ENCODE measurements around the gene PTPRA.

The PTPRA gene

GRCh38 chr20:2879146-2879545 is 5.9 kb downstream of the PTPRA start:
- ChIA-PET CTCF (interaction anchor here (1.2 kb wide), 1 partner anchor 14 kb away, joined by 3 read pairs; no protein-coding TSS in a partner anchor), POLR2A (no interaction called here)
- no peak for TF ChIP-seq CTCF (IDR thresholded peaks at IDR 0.05; ENCODE audit: control extremely low read depth, extremely low read depth, low read depth, missing control alignments)
- no peak for DNase-seq (ENCODE audit: extremely low spot score)

DNA sequence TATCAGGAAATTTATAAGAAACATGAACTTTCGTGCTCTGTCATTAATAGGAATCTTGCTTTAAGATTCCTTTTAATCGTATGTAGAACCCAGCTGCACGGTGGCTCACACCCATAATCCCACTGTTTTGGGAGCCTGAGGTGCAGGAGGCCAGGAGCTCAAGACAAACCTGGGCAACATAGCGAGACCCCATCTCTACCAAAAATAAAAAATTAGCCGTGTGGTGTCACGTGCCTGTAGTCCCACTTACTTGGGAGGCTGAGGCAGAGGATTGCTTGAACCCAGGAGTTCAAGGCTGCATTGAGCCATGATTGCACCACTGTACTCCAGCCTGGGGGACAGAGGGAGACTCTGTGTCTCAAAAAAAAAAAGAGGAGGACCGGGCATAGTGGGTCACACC is 7.4 kb downstream of the PTPRA start:
- POLR2A ChIA-PET, result no interaction called here
- DNase-seq (ENCODE audit: extremely low spot score), result no peak
- CTCF ChIA-PET, result no interaction called here
- TF ChIP-seq CTCF (IDR thresholded peaks at IDR 0.05; ENCODE audit: control extremely low read depth, extremely low read depth, low read depth, missing control alignments), result no peak

- ChIA-PET POLR2A (interaction anchor here (0.7 kb wide), 1 partner anchor 68 kb away, joined by 3 read pairs; no protein-coding TSS in a partner anchor), CTCF (interaction anchor here (1.2 kb wide), 1 partner anchor 11 kb away, joined by 3 read pairs; the partner anchor contains the start of gene PTPRA)
- TF ChIP-seq CTCF (IDR thresholded peaks at IDR 0.05; ENCODE audit: control extremely low read depth, extremely low read depth, low read depth, missing control alignments), result no peak
- DNase-seq (ENCODE audit: extremely low spot score), result no peak
These were observed 10.7 kb downstream of the PTPRA start for GRCh38 chr20:2883726-2884637.

- DNase-seq (ENCODE audit: extremely low spot score), result no peak
- no peak for TF ChIP-seq CTCF (IDR thresholded peaks at IDR 0.05; ENCODE audit: control extremely low read depth, extremely low read depth, low read depth, missing control alignments)
- ChIA-PET CTCF (interaction anchor here (0.8 to 1.4 kb wide), 3 partner anchors 12 to 41 kb away, joined by 3 to 5 read pairs (median 5); no protein-coding TSS in a partner anchor), POLR2A (no interaction called here)
These were observed 14.4 kb downstream of the PTPRA start for GRCh38 chr20:2887715-2888114.

DNA sequence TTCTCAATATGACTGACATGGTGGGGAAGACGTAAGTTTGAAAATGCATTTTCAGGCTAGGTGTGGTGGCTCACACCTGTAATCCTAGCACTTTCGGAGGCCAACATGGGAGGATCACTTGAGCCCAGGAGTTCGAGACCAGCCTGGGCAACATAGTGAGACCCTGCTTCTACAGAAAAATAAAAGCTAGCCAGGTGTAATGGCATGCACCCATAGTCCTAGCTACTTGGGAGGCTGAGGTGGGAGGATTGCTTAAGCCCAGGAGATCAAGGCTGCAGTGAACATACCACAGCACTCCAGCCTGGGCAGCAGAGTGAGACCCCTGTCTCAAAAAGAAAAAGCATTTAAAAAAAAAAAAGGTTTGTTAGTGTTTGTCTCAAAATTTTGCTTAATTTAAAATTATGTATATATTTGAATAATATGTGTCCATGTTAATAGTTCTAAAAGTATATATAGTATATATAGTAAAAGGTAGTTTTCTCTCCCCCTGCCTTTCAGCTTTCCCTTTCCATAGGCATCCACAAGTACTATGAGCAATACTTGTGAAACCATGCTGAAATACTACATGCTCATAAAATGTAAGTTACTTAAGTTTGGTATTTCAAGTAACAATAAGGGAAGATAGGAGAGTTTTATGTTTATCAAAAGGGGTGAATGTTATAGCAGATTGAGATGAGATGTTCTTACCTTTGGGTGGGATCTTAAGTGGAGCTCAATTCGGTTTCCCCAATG is 15.1 kb downstream of the PTPRA start:
- DNase-seq (ENCODE audit: extremely low spot score), result no peak
- ChIA-PET CTCF (interaction anchor here (1.0 to 1.4 kb wide), 4 partner anchors 11 to 17 kb away, joined by 3 to 5 read pairs (median 4); no protein-coding TSS in a partner anchor), POLR2A (no interaction called here)
- no peak for TF ChIP-seq CTCF (IDR thresholded peaks at IDR 0.05; ENCODE audit: control extremely low read depth, extremely low read depth, low read depth, missing control alignments)

- POLR2A ChIA-PET, result no interaction called here
- no peak for DNase-seq (ENCODE audit: extremely low spot score)
- no peak for TF ChIP-seq CTCF (IDR thresholded peaks at IDR 0.05; ENCODE audit: control extremely low read depth, extremely low read depth, low read depth, missing control alignments)
- CTCF ChIA-PET, result interaction anchor here (1.0 to 1.2 kb wide), 2 partner anchors 11 to 18 kb away, joined by 3 to 4 read pairs; no protein-coding TSS in a partner anchor
These were observed 15.9 kb downstream of the PTPRA start for GRCh38 chr20:2889209-2889608.
